Astrocyte (in vitro differentiated cells and primary cell): ENCODE measurements around the gene PDCD2. TPM values are rescaled to one million over a fixed set of nuclear protein-coding genes. Genes with fewer than 3 reads are reported as not detected.

Source experiments
- DNase-seq: peaks from one replicate; pipeline ENCODE4 v3.0.0-alpha.2; 2010; ENCODE audit warnings: low read depth
- FAIRE-seq: peaks from 2 replicates; lab custom pipeline; 2011; peaks lifted over from hg19 to GRCh38; lab: Jason Lieb, UNC
- H2AFZ ChIP-seq: 2 replicates; pipeline ENCODE4 v1.6.0; 2012; ENCODE audit warnings: low read depth, low read length, inconsistent platforms
- H3K27ac ChIP-seq: 2 replicates; pipeline ENCODE4 v1.5.1; 2011; ENCODE audit warnings: low read depth, low read length, inconsistent platforms
- H3K27me3 ChIP-seq: 2 replicates; pipeline ENCODE4 v1.6.0; 2011; ENCODE audit warnings: low read length, inconsistent platforms; ENCODE audit not compliant: insufficient read depth
- H3K36me3 ChIP-seq: 2 replicates; pipeline ENCODE4 v1.5.1; 2011; ENCODE audit warnings: low read length, inconsistent platforms; ENCODE audit not compliant: insufficient read depth
- H3K4me1 ChIP-seq: 2 replicates; pipeline ENCODE4 v1.5.1; 2011; ENCODE audit warnings: low read length, inconsistent platforms; ENCODE audit not compliant: insufficient read depth
- H3K4me2 ChIP-seq: 2 replicates; pipeline ENCODE4 v1.6.0; 2012; ENCODE audit warnings: low read length, inconsistent platforms
- H3K4me3 ChIP-seq: 2 replicates; pipeline ENCODE4 v1.5.1; 2011; ENCODE audit warnings: low read depth, mild to moderate bottlenecking, low read length, inconsistent platforms; ENCODE audit not compliant: insufficient read depth
- H3K79me2 ChIP-seq: 2 replicates; pipeline ENCODE4 v1.6.0; 2012; ENCODE audit warnings: mild to moderate bottlenecking, low read length, inconsistent platforms; ENCODE audit not compliant: insufficient read depth
- H3K9ac ChIP-seq: 2 replicates; pipeline ENCODE4 v1.6.0; 2012; ENCODE audit warnings: mild to moderate bottlenecking, low read length, inconsistent platforms
- H3K9me3 ChIP-seq: 2 replicates; pipeline ENCODE4 v1.5.1; 2012; ENCODE audit warnings: low read depth, mild to moderate bottlenecking, low read length, inconsistent platforms; ENCODE audit not compliant: insufficient read depth
- H4K20me1 ChIP-seq: 2 replicates; pipeline ENCODE4 v1.6.0; 2012; ENCODE audit warnings: low read length, inconsistent platforms; ENCODE audit not compliant: insufficient read depth
- H3K27ac Mint-ChIP-seq: one replicate; pipeline ENCODE4 v1.8.0; 2021; ENCODE audit warnings: mild to moderate bottlenecking, mixed read lengths; ENCODE audit not compliant: unreplicated experiment
- H3K27me3 Mint-ChIP-seq: one replicate; pipeline ENCODE4 v1.8.0; 2021; ENCODE audit warnings: low read depth, mixed read lengths; ENCODE audit not compliant: unreplicated experiment
- H3K36me3 Mint-ChIP-seq: one replicate; pipeline ENCODE4 v1.8.0; 2021; ENCODE audit warnings: low read depth, mixed read lengths; ENCODE audit not compliant: unreplicated experiment
- H3K4me1 Mint-ChIP-seq: one replicate; pipeline ENCODE4 v1.8.0; 2021; ENCODE audit warnings: low read depth, mixed read lengths; ENCODE audit not compliant: unreplicated experiment
- H3K4me3 Mint-ChIP-seq: one replicate; pipeline ENCODE4 v1.8.0; 2021; ENCODE audit warnings: mild to moderate bottlenecking, moderate library complexity, mixed read lengths; ENCODE audit not compliant: unreplicated experiment
- H3K9me3 Mint-ChIP-seq: one replicate; pipeline ENCODE4 v1.8.0; 2021; ENCODE audit warnings: mild to moderate bottlenecking, mixed read lengths; ENCODE audit not compliant: unreplicated experiment
- CTCF ChIP-seq: IDR thresholded peaks from 2 replicates; pipeline ENCODE4 v1.5.1; 2011; ENCODE audit warnings: low read depth, mild to moderate bottlenecking, inconsistent platforms, low read length, moderate library complexity; ENCODE audit not compliant: insufficient read depth
- EZH2 ChIP-seq: IDR thresholded peaks from 2 replicates; pipeline ENCODE4 v1.6.1; 2012; ENCODE audit warnings: mild to moderate bottlenecking, low read length, inconsistent platforms; ENCODE audit not compliant: insufficient read depth
- total RNA-seq: library from RNA; stranded (reverse); gene quantifications from 2 replicates; pipeline ENCODE4 v1.2.1, GENCODE V29; 2021

PDCD2 gene
- total RNA-seq, 1 donor from 2014 or later, result 68.4 TPM

GRCh38 chr6:170578909-170579308 lies 5.5 kb downstream of the PDCD2 start:
- Histone ChIP-seq H4K20me1 (peaks cover 10% of the 10 kb centered on the region), H3K4me1 (peaks cover 7% of the 10 kb centered on the region), H3K27ac (no peak overlapping the region), H3K9ac (no peak overlapping the region), H3K4me3 (no peak overlapping the region), H3K36me3 (peaks cover 48% of the 10 kb centered on the region), H3K27me3 (no peaks in the 10 kb centered on the region), H3K79me2 (peaks cover 22% of the 10 kb centered on the region), H3K4me2 (no peak overlapping the region), H3K9me3 (no peaks in the 10 kb centered on the region), H2AFZ (no peak overlapping the region)
- no peaks in the 10 kb centered on the region for H3K27me3 Mint-ChIP-seq
- no peak overlapping the region for H3K27ac Mint-ChIP-seq
- no peaks in the 10 kb centered on the region for H3K9me3 Mint-ChIP-seq
- TF ChIP-seq CTCF (no peak), EZH2 (no peak)
- H3K4me1 Mint-ChIP-seq, result peaks cover 6% of the 10 kb centered on the region
- FAIRE-seq (no peak), DNase-seq (no peak)
- peaks cover 2% of the 10 kb centered on the region for H3K36me3 Mint-ChIP-seq
- H3K4me3 Mint-ChIP-seq, result no peak overlapping the region

- peaks cover 3% of the 10 kb centered on the region for H3K36me3 Mint-ChIP-seq
- FAIRE-seq, result no peak
- DNase-seq, result no peak
Measured at GRCh38 chr6:170575250-170575649, 9.2 kb downstream of the PDCD2 start.

More at GRCh38 chr6:170575250-170575649, 9.2 kb downstream of the PDCD2 start:
- H2AFZ ChIP-seq, result no peak overlapping the region
- no peaks in the 10 kb centered on the region for H3K27me3 Mint-ChIP-seq
- no peaks in the 10 kb centered on the region for H3K79me2 ChIP-seq
- H3K4me3 ChIP-seq, result no peak overlapping the region
- H3K9me3 Mint-ChIP-seq, result no peaks in the 10 kb centered on the region
- H3K27me3 ChIP-seq, result no peaks in the 10 kb centered on the region
- H3K4me1 ChIP-seq, result no peaks in the 10 kb centered on the region
- H3K9ac ChIP-seq, result no peak overlapping the region
- H3K36me3 ChIP-seq, result peaks cover 46% of the 10 kb centered on the region
- H3K27ac ChIP-seq, result no peak overlapping the region
- H3K4me1 Mint-ChIP-seq, result no peaks in the 10 kb centered on the region
- H3K9me3 ChIP-seq, result no peaks in the 10 kb centered on the region
- no peak overlapping the region for H3K4me2 ChIP-seq
- no peak overlapping the region for H3K4me3 Mint-ChIP-seq
- no peak for TF ChIP-seq EZH2
- peak; percentile 18 for TF ChIP-seq CTCF
- H3K27ac Mint-ChIP-seq, result no peak overlapping the region
- no peaks in the 10 kb centered on the region for H4K20me1 ChIP-seq
